NCI-H524 treated with DMSO at 0.1 percent for 48 hours (cell line): ENCODE data around the gene HEMK1.

Source experiments
- DNase-seq: peaks from one replicate; lab custom pipeline; 2025; lab: John Stamatoyannopoulos, UW

HEMK1 gene

GRCh38 chr3:50637011-50637410 is 67.7 kb downstream of the HEMK1 start:
- no peak for DNase-seq

- no peak for DNase-seq
Observed at GRCh38 chr3:50637945-50638344, 68.6 kb downstream of the HEMK1 start.

- DNase-seq: no peak
Observed at GRCh38 chr3:50639055-50639494, 69.8 kb downstream of the HEMK1 start.

GRCh38 chr3:50642382-50642781 is 73.1 kb downstream of the HEMK1 start:
- no peak for DNase-seq

GRCh38 chr3:50644561-50644960 is 75.2 kb downstream of the HEMK1 start:
- no peak for DNase-seq

- no peak for DNase-seq
Observed at GRCh38 chr3:50645378-50645777, 76.1 kb downstream of the HEMK1 start.
